HG02870 (cell line): Measurements from ENCODE around the gene MEGF11.

Experiments
- ATAC-seq: cut with Tn5 transposase; IDR thresholded peaks from one replicate; pipeline ENCODE4 v1.9.1; 2021; ENCODE audit warnings: mild to moderate bottlenecking, moderate library complexity; ENCODE audit not compliant: unreplicated experiment

MEGF11 gene

DNA sequence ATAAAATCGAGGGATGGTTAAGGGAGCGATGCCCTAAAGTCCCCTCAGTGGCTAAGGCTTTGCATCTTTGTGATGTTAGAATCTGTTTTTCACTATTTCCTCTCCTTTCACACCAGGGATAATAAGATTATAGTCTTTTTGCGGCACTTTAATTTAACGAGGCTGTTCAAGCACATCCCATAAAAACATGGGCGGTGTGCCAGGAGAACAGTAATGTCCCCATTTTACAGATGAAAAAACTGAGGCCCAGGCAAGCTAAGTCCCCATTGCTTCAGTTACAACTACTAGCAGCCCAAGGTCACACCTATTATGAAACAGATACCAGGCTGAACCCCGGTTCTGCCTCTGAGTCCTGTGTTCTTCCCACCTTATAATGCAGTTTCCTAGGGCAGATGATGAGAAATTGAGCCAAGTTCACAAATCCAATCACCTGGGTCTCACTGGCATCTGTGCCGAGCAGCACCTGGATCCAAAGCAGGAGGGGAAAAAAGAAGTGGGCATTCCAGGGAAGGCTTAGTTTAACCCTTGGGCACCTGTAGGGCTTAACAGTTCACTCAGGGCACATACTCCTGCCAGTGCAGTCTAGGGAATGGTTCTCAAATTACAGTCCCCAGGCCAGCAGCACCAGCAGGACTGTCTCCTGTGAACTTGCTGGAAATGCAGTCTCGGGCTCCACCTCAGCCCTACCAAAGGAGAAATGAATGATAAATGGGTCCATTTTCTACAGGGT, 215.0 kb downstream of the MEGF11 start:
- ATAC-seq, result no peak

DNA sequence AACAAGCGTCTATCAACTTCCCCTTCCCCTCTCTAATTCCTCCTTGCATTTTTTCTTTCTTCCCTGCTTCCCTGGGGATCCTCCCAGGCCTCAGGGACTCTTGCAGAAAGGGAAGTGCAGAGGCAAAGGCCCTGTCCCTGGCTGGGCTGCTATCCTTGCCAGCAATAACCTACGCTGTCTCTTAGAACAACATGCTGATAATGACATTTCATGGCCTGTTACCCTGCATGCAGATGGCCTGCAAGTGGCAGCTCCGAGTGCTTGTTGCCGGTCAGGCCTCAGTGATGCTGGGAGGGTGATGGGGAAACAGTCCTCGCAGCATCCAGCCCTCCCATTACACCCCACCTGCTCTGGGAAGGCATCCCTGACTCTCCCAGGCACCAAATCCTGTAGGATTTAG, 216.7 kb downstream of the MEGF11 start:
- no peak for ATAC-seq

DNA sequence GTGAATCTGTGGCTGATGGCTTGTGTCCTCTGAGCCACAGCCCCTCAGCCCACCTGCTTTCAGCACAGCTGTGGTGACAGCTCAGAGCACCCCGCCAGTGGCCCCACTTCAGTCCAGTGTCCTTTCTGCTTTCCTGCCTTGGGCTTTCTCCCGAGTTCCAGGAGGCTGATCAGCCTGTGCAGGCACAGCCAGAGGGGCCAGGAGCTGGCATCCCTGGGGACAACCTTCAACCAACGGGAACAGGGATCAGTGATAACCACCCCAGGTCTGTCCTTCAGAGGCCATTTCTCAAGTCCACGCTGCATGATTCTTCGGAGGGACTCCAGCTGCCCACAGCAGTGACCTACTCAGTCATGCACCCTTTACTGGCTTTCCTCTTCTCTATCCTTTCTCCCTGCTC, 217.6 kb downstream of the MEGF11 start:
- no peak for ATAC-seq

DNA sequence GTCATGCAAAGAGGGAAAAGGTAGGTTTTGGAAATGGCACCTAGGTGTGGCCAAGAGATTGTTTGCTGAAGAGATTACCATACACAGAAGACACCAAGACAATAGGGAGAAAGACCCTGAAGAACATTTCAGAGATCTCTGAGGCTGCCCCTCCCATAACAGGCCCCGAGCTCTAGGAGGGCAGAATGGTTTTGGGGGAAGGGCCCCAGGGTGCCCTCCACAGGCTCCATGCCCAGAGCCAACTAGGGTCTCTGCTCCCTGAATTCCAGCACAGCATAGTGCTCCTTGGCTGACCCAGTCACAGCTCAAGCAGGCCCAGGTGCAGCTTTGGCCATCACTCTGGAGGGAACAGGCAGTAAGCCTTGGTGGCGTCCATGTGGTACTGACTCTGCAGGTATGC, 220.4 kb downstream of the MEGF11 start:
- no peak for ATAC-seq

DNA sequence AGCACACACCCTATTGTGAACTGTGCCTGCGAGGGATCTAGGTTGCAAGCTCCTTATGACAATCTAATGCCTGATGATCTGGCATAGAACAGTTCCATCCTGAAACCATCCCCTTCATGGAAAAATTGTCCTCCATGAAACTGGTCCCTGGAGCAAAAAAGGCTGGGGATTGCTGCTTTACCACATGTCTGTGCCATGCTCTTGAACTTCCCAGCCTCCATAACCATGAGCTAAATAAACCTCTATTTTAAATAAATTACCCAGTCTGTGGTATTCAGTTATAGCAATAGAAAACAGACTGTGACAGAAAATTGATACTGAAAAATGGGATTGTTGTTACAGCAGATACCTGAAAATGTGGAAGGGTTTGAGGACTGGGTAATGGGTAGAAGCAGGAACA, 221.5 kb downstream of the MEGF11 start:
- no peak for ATAC-seq

DNA sequence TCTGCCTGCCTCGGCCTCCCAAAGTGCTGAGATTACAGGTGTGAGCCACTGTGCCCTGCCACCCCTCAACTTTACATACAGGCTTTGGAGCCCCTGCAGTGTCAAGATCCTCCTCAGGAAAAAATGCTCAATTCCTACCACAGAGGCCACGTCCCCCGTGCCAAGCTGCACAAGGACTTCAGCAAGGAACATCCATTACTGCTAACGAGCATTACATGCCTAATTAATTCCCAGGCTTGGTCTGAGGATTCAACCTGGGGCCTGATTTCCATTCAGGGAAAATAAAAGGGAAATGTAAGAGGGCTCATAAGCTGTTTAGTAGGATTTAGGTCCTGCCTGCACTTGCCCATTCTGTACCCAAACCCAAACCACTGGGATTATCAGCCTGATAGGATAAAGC, 222.9 kb downstream of the MEGF11 start:
- ATAC-seq, result no peak

DNA sequence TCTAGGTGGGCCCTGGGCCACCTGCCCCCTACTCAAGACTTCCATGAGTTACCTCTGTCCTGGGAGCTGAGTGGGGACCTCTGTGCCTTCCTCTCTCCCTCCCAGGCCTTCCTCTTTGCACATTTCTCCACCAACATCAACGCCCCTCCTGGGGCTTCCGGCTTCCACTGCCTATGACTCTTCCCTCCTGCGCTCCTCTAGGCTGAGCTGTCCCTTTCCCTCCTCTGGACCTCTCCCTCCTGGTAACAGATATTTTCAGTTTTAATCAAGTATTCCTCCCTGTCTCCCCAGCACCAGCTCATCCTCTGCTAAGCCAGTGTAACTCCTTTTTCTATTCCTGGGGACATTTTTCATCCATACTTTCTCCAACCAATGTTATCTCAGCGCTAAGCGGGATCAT, 223.9 kb downstream of the MEGF11 start:
- ATAC-seq, result no peak

DNA sequence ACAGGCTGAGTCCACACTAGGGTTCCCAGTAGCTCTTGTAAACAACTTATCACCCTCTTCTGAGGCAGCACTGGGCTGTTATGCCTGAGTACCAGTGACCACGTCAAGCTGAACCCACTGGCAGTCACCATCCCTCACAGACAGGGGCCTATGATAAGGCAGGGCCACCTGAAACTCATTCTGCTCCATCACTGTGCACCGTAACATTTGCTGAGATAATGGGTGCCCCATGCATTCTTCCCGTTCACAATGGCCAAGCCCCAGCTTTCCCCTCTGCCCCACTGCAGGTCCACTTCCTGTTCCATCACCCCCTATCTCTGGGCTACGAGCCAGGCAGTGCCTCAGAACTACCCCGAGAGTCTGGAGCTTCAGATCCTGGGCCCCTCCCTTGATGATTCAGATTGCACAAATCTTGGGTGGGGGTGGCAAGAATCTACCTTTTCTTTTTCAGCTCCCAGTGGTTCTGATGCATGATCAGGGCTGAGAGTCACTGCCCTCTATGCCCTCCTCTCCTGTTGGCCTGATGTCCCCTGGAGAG, 226.2 kb downstream of the MEGF11 start:
- no peak for ATAC-seq

DNA sequence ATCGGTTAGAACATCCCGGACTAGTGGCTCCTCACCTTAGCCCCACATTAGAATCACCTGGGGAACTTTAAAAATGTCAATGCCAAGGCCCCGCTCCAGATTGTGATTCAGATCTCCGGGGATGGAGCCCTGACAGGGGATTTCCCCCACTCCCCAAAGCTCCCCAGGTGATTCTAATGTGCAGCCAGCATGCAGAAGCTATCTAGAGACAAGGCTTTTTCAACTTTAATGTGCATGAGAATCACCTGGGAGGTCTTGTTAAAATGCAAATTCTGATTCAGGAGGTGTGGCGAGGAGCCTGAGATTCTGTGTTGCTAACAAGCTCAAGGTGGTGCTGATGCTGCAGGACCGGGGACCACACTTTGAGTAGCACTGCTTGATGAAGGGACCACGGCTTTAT, 227.6 kb downstream of the MEGF11 start:
- ATAC-seq, result no peak

DNA sequence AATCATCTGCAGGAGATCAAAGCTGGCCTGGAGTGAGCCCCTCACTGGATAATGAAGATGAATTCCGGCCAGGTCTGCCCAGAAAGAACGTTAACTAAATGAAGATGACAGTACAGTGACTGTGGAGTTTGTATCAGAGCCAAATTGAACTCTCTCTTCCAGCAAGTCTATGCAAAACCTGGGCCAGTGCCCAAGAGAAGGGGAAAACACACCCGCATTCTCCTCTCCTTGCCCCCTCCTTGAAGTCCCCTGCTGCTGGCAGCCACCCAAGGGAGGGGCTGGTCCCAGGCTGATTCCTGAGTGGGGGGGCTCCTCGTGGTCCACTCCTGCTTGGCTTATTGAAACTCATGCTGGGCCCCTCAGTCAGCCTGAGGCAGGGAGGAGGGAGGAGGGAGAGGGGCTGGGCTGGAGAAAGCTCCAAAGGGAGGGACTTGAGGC, 228.5 kb downstream of the MEGF11 start:
- no peak for ATAC-seq

DNA sequence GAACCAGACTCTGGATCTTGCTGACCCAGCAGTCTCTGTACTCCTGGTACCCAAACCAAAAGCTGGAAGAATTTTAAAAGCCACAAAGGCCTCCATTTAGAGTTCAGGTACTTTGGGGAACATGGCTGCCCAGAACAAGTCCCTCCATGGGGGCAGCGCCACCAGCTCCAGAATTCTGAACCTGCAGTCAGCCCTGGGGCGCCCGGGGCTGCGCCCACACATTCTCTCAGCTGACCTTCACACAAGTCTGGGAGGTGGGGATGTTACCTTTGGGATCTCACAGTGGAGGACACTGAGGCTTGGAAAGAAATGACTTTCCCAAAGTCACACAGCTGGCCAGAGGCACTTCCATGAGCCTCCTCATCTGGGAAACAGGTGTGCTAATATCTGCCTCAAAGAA, 229.4 kb downstream of the MEGF11 start:
- ATAC-seq, result no peak

DNA sequence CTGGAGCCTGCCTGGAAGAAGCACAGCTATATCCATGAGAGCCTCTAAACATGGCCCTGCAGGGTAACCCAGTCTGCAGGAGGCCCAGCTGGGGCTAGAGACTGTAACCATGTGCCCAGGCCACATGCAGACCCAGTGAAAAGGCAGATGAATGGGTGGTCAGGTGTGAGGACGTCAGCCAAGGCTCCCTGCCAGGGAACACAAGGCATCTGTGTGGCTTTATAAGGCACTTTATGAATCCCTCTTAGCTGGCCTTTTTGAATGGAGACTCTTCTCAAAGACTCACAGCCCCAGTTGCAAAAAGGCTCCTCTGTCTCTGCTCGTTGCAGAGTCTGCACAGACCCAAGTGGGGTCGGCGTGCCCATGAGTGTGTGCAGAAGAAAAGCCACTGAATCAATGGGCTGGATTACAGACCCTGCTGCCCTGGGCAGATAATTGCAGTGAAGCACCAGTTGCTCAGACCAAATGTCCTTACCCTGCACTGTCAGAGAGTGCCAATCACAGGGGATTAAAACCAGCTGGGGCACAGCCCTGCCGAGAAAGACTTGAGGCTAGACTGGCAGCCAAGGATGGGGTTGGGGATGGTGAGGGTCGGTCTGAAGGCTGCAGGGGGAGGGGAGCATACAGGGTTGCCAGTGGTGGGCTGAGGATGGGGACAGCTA, 230.1 kb downstream of the MEGF11 start:
- no peak for ATAC-seq

DNA sequence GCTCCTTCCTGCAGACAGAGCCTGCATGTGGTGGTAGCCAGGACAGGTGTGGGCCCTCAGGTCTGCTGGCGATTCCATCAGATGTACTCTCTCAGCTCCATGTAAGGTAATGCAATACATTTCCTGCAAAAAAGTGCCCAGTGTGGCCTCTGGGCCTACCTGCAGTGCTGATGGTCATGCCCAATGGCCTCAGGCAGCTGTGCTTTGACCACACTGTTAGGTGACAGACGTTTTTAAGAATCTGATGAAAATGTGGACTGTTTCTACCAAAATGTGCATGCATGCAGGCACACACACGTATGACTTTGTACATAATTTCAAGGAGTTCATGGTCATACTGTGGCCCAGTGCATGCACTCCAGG, 231.4 kb downstream of the MEGF11 start:
- no peak for ATAC-seq

DNA sequence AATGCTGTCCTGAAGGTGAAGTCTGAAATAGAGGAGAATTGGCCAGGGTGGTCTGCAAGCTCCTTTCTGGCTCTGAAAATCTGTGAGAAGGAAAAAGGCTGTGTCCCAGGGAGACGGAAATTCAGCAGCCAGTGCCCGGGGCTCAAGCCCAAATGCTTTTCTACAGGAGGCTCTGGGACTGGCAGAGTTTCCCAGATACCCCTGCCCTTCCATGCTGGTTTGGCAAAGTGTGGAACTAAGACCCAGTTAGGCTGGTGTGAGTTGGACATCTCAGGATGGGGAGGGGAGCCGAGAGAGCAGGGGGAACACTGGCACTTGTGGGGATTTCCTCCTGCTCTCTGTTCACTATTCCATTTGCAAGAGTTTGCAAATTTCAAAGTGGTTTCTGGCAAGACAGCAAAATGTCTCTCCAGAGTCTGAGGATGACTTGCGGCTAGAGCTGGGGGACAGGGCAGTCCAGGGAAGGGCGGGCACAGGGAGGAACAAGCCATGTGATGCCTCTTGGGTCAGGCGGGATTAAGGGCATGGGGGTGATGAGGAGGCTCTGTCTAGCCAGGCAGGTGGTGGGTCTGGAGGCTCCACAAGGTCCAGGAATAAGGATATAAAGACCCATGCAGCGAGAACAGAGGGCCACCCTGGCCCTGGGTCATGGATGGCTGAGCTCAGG, 231.9 kb downstream of the MEGF11 start:
- no peak for ATAC-seq

DNA sequence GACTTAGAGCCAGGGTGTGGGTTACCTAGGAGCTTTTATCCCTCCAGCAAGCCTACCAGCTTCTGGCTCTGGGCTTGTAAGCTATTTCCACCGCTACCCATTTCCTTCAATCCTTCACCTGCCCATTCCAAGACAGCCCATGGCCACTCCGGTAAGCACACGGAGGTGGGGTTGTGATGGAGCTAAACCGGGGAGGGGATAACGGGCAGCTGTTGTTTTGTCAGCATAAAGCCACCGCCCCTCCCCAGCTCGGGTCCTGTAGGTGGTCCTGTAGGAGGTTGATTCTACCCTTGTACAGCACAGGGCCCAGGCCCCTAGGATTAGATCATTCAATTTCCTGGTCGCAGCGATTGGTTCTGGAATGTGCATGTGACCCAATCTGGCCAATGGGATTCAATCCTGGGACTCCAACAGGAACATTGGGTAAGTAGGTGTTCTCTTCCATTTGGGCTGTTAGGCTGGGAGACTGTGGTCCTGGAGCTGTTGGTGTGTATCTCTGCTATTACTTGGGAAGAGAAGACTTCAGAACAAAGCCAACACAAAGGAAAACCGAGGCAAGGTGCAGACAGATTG, 233.6 kb downstream of the MEGF11 start:
- ATAC-seq, result no peak

DNA sequence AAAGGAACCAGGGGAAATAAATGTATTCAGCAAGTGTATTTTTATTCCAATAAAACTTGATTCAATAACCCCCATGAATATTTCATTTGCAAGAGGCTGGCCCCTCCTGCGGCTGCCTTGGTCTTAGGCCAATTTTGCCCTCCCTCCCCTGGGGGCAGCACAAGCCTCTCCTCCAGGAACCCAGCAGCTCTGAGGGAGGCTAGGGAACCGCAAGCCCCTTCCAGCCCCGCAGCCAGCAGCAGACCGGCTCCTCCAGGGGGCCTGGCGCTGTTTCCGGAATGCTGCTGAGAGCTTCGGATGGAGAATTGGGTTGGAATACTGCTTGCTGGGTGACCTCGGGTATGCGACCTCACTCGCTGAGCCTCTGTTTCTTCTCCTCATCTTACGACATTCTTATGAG, 234.2 kb downstream of the MEGF11 start:
- no peak for ATAC-seq

DNA sequence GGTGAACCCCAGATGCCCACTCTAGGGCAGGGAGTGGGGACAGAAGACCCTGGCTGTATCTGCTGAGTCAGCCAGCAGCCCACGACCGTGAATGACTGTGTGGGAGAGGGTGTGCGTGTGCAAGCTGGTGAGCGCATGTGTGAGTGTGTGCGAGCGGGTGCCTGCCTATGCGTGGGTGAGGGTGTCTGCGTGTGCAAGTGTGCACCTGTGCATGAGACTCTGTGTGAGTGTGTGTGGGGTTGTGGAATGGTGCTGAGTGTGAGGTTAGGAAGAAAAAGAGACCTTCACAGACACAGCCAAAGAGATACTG, 235.1 kb downstream of the MEGF11 start:
- ATAC-seq, result no peak

DNA sequence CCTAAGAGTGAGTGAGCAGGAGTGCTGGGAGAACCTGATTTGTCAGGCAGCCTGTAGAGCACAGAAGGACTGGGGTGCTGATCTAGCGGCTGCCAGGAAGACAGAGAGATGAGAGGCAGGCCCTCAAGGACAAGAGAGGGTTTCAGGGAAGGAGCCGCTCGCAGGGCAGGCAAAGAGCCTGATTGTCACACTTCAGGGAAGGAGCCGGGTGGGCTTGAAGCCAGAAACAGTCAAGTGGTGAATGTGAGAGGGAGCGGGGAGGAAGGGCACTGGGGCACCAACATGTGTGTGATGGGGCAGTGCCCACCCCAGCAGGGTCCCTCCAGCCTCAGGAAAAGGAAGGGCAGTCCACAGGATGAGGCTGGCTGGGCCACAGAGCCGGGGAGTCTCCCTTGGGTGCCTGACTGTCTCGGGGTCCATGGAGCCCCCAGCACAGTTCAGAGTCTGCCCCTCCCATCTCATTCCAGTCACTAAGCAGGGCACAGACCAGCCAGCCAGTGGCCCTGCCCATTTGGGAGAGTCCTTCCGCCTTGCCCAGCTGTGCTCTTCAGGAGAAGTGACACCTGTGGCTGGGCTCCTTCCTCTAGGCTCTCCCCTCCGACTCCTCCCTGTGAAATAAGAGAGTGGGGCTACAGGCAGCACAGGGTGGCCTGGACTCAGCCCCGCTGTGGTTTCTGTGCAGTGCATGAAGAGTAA, 235.6 kb downstream of the MEGF11 start:
- ATAC-seq, result no peak

DNA sequence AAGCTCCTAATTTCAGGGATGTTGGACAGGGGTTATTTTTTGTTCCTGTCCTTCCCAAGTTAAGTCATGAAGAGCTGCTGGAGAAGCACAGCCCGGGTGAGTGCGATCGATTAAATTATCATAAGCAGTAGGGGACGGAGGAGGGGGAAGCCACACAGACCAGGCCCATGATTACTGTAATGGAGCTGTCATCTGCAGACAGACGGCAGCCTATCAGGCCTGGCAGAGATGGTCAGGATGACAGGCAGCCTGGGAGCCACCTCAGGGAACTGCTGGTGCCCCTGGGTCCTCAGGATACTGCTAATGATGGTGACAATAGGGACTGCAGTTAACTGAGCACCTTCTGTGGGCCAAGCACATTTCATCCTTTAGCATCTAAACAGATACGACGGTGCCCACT, 236.6 kb downstream of the MEGF11 start:
- no peak for ATAC-seq

DNA sequence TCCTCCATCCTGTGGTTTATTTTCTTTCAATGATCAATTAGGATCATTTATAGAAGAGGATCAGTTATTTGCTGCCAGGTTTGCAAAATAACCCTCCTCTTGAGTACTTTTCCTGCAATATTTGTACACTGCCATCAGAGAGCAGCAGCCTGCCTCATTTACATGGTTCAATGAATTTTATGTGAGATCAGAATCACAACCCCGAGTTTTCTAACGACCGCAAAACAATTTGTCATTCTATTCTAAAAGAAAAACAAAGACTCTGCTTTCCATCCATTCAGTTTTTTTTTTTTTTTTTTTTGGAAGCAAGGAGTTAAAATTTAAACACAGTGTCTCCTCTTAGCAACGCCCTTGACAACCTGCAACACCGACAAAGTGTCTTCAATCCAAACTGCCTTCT, 237.4 kb downstream of the MEGF11 start:
- ATAC-seq, result no peak

DNA sequence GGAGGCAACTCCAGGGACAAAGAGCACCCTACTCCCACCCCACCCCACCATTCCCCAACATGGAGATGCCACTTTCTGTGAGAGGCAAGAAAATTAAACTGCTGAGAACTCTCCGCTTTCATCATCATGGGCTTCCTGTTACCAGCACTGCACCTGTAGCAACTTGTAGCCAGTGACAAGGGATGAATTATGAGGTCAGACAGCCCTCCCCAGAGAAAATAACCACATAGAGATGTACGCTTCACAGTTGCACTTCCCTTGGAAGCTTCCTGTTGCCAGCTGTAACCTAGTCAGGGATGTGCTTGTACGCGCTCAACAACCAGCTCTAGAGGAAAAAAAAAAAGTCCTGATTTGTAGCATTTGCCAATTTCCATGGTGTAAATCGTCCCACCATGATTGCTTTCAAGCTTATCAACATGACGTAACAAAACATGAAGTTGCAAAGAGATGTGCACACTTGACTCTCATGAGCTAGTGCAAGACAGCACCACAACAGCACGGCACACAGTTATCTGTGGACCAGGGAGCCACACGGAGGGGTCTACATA, 238.8 kb downstream of the MEGF11 start:
- no peak for ATAC-seq
